GM18868 (cell line): ENCODE data around the gene NXPH2.

Source experiments
- ATAC-seq: cut with Tn5 transposase; IDR thresholded peaks from one replicate; pipeline ENCODE4 v1.9.1; 2021; ENCODE audit warnings: mild to moderate bottlenecking, moderate library complexity; ENCODE audit not compliant: unreplicated experiment

NXPH2 gene

GRCh38 chr2:138712212-138712979, 67.8 kb downstream of the NXPH2 start:
- peak; percentile 63 for ATAC-seq

- ATAC-seq = peak; percentile 26
These were observed 68.4 kb downstream of the NXPH2 start for GRCh38 chr2:138711812-138712211.

GRCh38 chr2:138708682-138709241, 71.4 kb downstream of the NXPH2 start:
- no peak for ATAC-seq

GRCh38 chr2:138707392-138708074, 72.7 kb downstream of the NXPH2 start:
- no peak for ATAC-seq

- ATAC-seq = no peak
These were observed 76.9 kb downstream of the NXPH2 start for GRCh38 chr2:138703242-138703641.

GRCh38 chr2:138700716-138701115, 79.5 kb downstream of the NXPH2 start:
- ATAC-seq = no peak

GRCh38 chr2:138699421-138699820, 80.8 kb downstream of the NXPH2 start:
- ATAC-seq = no peak

GRCh38 chr2:138698428-138698827, 81.8 kb downstream of the NXPH2 start:
- no peak for ATAC-seq

GRCh38 chr2:138691667-138692066, 88.5 kb downstream of the NXPH2 start:
- no peak for ATAC-seq

- ATAC-seq = peak; percentile 68
These were observed 90.5 kb downstream of the NXPH2 start for GRCh38 chr2:138689705-138690104.

- ATAC-seq = no peak
These were observed 98.0 kb downstream of the NXPH2 start for GRCh38 chr2:138682163-138682562.

GRCh38 chr2:138677221-138677620, 103.0 kb downstream of the NXPH2 start:
- ATAC-seq = no peak

GRCh38 chr2:138676619-138677021, 103.6 kb downstream of the NXPH2 start:
- no peak for ATAC-seq

GRCh38 chr2:138671566-138671965, 108.6 kb downstream of the NXPH2 start:
- no peak for ATAC-seq

- ATAC-seq = no peak
These were observed 109.5 kb downstream of the NXPH2 start for GRCh38 chr2:138670734-138671133.

- ATAC-seq = no peak
These were observed 114.3 kb downstream of the NXPH2 start for GRCh38 chr2:138665937-138666336.

GRCh38 chr2:138658187-138658894, 121.8 kb downstream of the NXPH2 start:
- ATAC-seq = no peak

GRCh38 chr2:138654146-138654545, 126.0 kb downstream of the NXPH2 start:
- ATAC-seq = no peak

GRCh38 chr2:138652378-138652777, 127.8 kb downstream of the NXPH2 start:
- no peak for ATAC-seq

GRCh38 chr2:138649571-138649970, 130.6 kb downstream of the NXPH2 start:
- no peak for ATAC-seq

- ATAC-seq = no peak
These were observed 131.6 kb downstream of the NXPH2 start for GRCh38 chr2:138648606-138649005.
